Activated CD8-positive, alpha-beta memory T cell treated with anti-CD3 and anti-CD28 coated beads, Interleukin-2, amount 50 U/mL, for 24 hours (primary cell): ENCODE data around the gene VAV2.

ENCODE experiments used
- DNase-seq: peaks from one replicate; pipeline ENCODE4 v3.0.0-alpha.2; 2020; ENCODE audit errors: extremely low read depth

The VAV2 gene

GRCh38 chr9:133874659-133875058 lies 117.5 kb downstream of the VAV2 start:
- DNase-seq, result no peak

- no peak for DNase-seq
Observed at GRCh38 chr9:133874060-133874657, 118.0 kb downstream of the VAV2 start.

- no peak for DNase-seq
Observed at GRCh38 chr9:133873461-133873891, 118.6 kb downstream of the VAV2 start.

- no peak for DNase-seq
Observed at GRCh38 chr9:133873009-133873408, 119.1 kb downstream of the VAV2 start.

GRCh38 chr9:133870598-133871595 lies 121.2 kb downstream of the VAV2 start:
- DNase-seq, result no peak

GRCh38 chr9:133869674-133870405 lies 122.3 kb downstream of the VAV2 start:
- no peak for DNase-seq

- no peak for DNase-seq
Observed at GRCh38 chr9:133868203-133868602, 123.9 kb downstream of the VAV2 start.

GRCh38 chr9:133866946-133867345 lies 125.2 kb downstream of the VAV2 start:
- no peak for DNase-seq

GRCh38 chr9:133864011-133864410 lies 128.1 kb downstream of the VAV2 start:
- DNase-seq, result no peak

- DNase-seq, result no peak
Observed at GRCh38 chr9:133863257-133863592, 128.9 kb downstream of the VAV2 start.

- DNase-seq, result no peak
Observed at GRCh38 chr9:133862585-133863256, 129.4 kb downstream of the VAV2 start.

- no peak for DNase-seq
Observed at GRCh38 chr9:133861692-133862091, 130.4 kb downstream of the VAV2 start.

GRCh38 chr9:133861086-133861485 lies 131.0 kb downstream of the VAV2 start:
- DNase-seq, result no peak

- no peak for DNase-seq
Observed at GRCh38 chr9:133858771-133859170, 133.4 kb downstream of the VAV2 start.

GRCh38 chr9:133857639-133858038 lies 134.5 kb downstream of the VAV2 start:
- DNase-seq, result no peak

- DNase-seq, result no peak
Observed at GRCh38 chr9:133856798-133857197, 135.3 kb downstream of the VAV2 start.

- DNase-seq, result no peak
Observed at GRCh38 chr9:133855802-133856521, 136.2 kb downstream of the VAV2 start.

- no peak for DNase-seq
Observed at GRCh38 chr9:133855371-133855770, 136.8 kb downstream of the VAV2 start.

- no peak for DNase-seq
Observed at GRCh38 chr9:133854765-133855164, 137.4 kb downstream of the VAV2 start.

GRCh38 chr9:133854048-133854447 lies 138.1 kb downstream of the VAV2 start:
- no peak for DNase-seq

GRCh38 chr9:133853331-133853730 lies 138.8 kb downstream of the VAV2 start:
- DNase-seq, result no peak
